ENCODE data around the gene LPAR1. TPM values are rescaled to one million over a fixed set of nuclear protein-coding genes. Genes with fewer than 3 reads are reported as not detected.

Gene LPAR1
- total and polyA plus RNA-seq, 9 of the 15 experiments (the other 6 are each of a cell fraction or from before 2014, with no cell fraction given), result 0.13 TPM; not detected in 8

DNA sequence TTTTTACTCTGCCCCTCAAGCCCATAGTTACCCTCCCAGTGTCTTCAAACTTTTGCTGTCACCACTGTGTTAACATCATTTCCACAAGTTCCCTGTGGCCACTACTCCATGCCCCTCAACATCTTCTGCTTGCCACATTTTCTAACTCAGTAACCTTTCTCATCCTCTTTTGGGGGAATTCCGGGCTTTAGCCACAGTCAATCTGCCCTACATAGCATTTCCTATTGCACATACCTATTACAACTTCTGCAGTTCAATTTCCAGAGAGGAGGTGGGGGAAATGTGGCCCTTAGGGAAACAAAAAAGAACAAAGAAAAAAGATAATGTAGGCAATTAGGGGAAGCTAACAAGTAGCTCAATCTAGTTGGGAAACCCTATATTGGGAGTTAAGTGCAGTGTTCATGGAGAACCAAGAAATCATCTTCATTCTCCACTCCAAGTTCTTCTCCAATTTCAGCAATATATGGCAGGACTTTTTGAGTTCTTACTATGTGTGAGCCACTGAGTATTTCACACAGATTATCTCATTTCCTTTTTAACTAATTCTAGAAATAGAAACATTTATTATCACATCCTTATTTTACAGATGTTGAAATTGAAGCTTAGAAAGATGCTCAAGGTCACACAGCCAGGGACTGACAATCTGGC, 40.2 kb upstream of the LPAR1 start:
- intact Hi-C loops (cut with micrococcal nuclease), result no loop called here
- BruUV-seq (replicated peaks), result no TSS peak
- no peak for TF ChIP-seq PTTG1 (tag; IDR thresholded peaks at IDR 0.05; ENCODE audit: low read depth)
- no peak for TF ChIP-seq DMBX1 (CRISPR knock-in tag; IDR thresholded peaks at IDR 0.05; ENCODE audit: borderline replicate concordance)
- TF ChIP-seq, protein P1, sequence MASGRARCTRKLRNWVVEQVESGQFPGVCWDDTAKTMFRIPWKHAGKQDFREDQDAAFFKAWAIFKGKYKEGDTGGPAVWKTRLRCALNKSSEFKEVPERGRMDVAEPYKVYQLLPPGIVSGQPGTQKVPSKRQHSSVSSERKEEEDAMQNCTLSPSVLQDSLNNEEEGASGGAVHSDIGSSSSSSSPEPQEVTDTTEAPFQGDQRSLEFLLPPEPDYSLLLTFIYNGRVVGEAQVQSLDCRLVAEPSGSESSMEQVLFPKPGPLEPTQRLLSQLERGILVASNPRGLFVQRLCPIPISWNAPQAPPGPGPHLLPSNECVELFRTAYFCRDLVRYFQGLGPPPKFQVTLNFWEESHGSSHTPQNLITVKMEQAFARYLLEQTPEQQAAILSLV (tag; IDR thresholded peaks at IDR 0.05), result no peak
- no peak for TF ChIP-seq ARID2 (IDR thresholded peaks at IDR 0.05)
- TF ChIP-seq, protein P2, sequence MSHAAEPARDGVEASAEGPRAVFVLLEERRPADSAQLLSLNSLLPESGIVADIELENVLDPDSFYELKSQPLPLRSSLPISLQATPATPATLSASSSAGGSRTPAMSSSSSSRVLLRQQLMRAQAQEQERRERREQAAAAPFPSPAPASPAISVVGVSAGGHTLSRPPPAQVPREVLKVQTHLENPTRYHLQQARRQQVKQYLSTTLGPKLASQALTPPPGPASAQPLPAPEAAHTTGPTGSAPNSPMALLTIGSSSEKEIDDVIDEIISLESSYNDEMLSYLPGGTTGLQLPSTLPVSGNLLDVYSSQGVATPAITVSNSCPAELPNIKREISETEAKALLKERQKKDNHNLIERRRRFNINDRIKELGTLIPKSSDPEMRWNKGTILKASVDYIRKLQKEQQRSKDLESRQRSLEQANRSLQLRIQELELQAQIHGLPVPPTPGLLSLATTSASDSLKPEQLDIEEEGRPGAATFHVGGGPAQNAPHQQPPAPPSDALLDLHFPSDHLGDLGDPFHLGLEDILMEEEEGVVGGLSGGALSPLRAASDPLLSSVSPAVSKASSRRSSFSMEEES (CRISPR knock-in tag; IDR thresholded peaks at IDR 0.05), result no peak
- no peak for TF ChIP-seq CHD2 (IDR thresholded peaks at IDR 0.05; ENCODE audit: low read depth, low read length)
- no peak for TF ChIP-seq ZNF436 (CRISPR knock-in tag; IDR thresholded peaks at IDR 0.05)
- no peak for TF ChIP-seq MEIS2 (IDR thresholded peaks at IDR 0.05; ENCODE audit: partially characterized antibody)
- TF ChIP-seq TAF7 (tag; IDR thresholded peaks at IDR 0.05), result no peak
- no peak for TF ChIP-seq NR2F6 (CRISPR knock-in tag; IDR thresholded peaks at IDR 0.05)
- no peak for TF ChIP-seq ZSCAN29 (IDR thresholded peaks at IDR 0.05)
- H3K9ac ChIP-seq (ENCODE audit: insufficient read depth in 1 of 2, low read depth in 2 of 2, low read length in 2 of 2), result no peak overlapping the region
- H3K9me1 ChIP-seq (ENCODE audit: control insufficient read depth, insufficient read depth, low read length), result no peaks in the 10 kb centered on the region
- no peaks in the 10 kb centered on the region for H3K9me3 ChIP-seq (replicated peaks; ENCODE audit: control insufficient read depth, insufficient read depth, low read depth, low read length)
- no peak overlapping the region for H3K4me3 ChIP-seq
- in situ Hi-C loops (cut with MboI), result no loop called here
- no peak overlapping the region for H3K4me2 ChIP-seq (ENCODE audit: insufficient read depth, low read length)
- H3K27ac ChIP-seq (ENCODE audit: extremely low read depth, low read depth, low read length), result no peak overlapping the region
- ATAC-seq, result no peak
- no peak for DNase-seq (ENCODE audit: extremely low read depth in 1 of 4, low spot score in 3 of 4)
- no peaks in the 10 kb centered on the region for H3K36me3 ChIP-seq (ENCODE audit: control insufficient read depth, insufficient read depth, low read length)
- CTCF ChIA-PET (ENCODE audit: low intra/inter-chr PET ratio), result no interaction called here
- 0% methylated on average over 1 of the region's 1 CpG for WGBS (ENCODE audit: insufficient coverage, low coverage, missing lambda C conversion rate)
- no peaks in the 10 kb centered on the region for H3K27me3 ChIP-seq (ENCODE audit: control insufficient read depth in 2 of 2, insufficient read depth in 2 of 2, low read length in 2 of 2)
- POLR2A ChIA-PET, result no interaction called here
- H2AFZ ChIP-seq (ENCODE audit: low read depth, low read length), result no peak overlapping the region
- H3K4me1 ChIP-seq (replicated peaks in 1 of 2; ENCODE audit: control insufficient read depth in 2 of 2, insufficient read depth in 2 of 2, low read length in 2 of 2), result no peaks in the 10 kb centered on the region
- H3K79me2 ChIP-seq (ENCODE audit: control insufficient read depth, insufficient read depth, low read length), result no peaks in the 10 kb centered on the region
- no peaks in the 10 kb centered on the region for H4K20me1 ChIP-seq (replicated peaks; ENCODE audit: control insufficient read depth, insufficient read depth, low read length)
- FAIRE-seq, result no peak

Measured in K562 (cell line).